Activated CD8-positive, alpha-beta memory T cell treated with anti-CD3 and anti-CD28 coated beads for 36 hours (primary cell): ENCODE measurements around the gene RXRA. TPM values are rescaled to one million over a fixed set of nuclear protein-coding genes. Genes with fewer than 3 reads are reported as not detected.

Experiments
- CTCF ChIA-PET: fragments of 350-600 bp; sonication (Branson Sonifier 250); formaldehyde crosslinking; loops from one replicate; lab custom pipeline; 2021; ENCODE audit warnings: antibody characterized with exemption; lab: Charles Lee
- POLR2A ChIA-PET: fragments of 350-600 bp; sonication (Branson Sonifier 250); formaldehyde crosslinking; loops from one replicate; lab custom pipeline; 2021; ENCODE audit warnings: antibody characterized with exemption; lab: Charles Lee
- total RNA-seq, 2 experiments: library from RNA; stranded (reverse); gene quantifications; one replicate each; pipeline ENCODE4 v1.2.3, GENCODE V29; 2021

The RXRA gene
- total RNA-seq, 2 experiments from 2014 or later: 6.4 to 6.7 TPM

DNA sequence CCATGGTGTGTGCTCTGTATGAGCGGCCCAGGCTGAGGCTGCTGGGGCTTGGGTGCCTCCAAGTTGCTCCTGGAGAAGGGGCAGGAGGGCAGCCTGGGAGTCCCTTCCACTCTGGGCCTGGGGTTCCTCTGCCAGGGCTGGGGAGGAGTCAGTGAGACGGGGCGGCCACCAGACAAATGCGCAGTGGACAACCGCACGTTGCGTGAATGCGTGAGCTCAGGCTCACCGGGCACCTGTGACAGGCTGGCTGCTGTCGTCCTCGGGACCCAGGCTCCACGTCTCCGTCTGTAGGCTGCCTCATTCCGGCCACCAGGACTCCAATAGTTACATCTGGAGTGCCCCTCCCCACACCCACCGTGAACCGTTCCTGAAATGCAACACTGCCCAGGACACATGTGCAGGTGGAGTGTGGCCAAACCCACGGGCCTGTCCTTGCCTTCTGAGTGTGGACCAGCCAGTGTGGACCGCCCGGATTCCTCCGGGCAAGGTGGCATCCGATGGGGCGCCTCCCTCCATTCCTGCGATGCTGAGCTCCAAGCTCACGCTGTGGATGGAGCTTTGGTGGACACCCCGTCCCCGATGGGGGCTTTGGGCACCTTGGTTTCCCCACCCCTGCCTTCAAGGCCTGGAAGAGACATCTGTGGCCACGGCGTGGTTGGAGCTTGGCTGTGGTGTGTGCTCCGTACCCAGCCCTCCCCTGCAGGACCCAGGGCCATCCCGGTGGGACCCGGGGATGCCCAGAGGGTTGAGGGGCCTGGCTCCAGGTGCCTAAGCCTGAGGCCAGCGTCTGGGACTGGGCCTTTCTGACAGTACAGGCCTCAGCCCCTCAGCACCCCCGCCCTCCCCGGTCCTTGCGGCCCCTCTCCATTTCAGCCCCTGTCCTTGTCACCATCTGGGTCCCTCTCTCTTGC, 34.0 kb upstream of the RXRA start:
- ChIA-PET POLR2A (no interaction called here), CTCF (no interaction called here)

DNA sequence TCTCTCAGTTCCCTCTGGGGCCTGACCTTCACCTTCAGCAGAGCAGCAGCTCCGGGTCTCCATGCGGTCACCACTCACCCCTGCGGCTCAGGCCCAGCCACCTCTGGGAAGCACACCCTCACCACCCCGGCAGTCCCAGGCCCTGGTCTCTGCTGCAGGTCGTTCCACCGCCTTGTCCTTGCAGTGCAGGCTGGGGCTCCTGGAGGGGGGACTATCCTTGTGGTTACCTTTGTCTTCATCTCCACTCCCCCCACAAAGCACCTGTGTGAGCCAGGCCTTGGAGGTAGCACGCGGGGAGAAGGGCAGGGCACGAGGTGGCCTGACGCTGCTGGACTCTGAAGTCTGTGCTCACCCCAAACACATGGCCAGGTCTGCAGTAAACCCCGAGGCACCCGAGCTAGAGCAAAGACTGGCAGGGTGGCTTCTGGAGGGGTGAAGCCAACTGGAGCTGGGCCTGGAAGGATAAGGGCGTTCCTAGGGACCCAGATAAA, 33.2 kb upstream of the RXRA start:
- ChIA-PET CTCF (no interaction called here), POLR2A (no interaction called here)

DNA sequence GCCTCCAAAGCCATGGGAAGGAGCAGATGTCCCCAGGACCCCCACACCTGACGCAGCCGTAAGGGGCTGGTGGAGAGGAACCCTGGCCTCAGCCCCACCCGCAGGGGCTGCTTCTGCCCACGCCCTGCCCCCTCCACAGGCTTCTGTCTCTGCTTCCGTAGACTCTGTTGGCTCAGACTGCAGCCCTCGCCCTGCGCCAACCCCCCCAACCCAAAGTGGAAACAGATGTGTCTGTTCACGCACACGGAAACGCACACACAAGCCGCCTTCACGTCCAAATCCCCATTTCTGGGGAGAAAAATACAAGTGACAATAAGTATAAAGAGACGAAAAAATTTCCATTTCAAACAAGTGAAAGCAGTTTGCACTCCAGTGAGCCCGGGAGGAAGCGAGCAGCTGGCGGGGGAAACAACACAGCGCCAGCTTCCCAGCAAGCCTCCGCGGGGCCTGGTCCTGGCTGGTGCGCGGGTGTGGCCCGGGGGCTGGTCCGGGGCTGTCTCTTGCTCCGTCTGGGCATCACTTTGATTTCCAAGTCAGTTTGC, 32.6 kb upstream of the RXRA start:
- ChIA-PET POLR2A (no interaction called here), CTCF (interaction anchor here (0.6 to 1.5 kb wide), 2 partner anchors 47 to 155 kb away, joined by 3 to 4 read pairs; no protein-coding TSS in a partner anchor)

GRCh38 chr9:134294153-134295071, 31.8 kb upstream of the RXRA start:
- POLR2A ChIA-PET: no interaction called here
- CTCF ChIA-PET: interaction anchor here (0.6 to 1.5 kb wide), 2 partner anchors 48 to 155 kb away, joined by 3 to 4 read pairs; no protein-coding TSS in a partner anchor

- ChIA-PET POLR2A (interaction anchor here (0.6 kb wide), 1 partner anchor 9 kb away, joined by 4 read pairs; no protein-coding TSS in a partner anchor), CTCF (interaction anchor here (1.5 kb wide), 1 partner anchor 154 kb away, joined by 4 read pairs; no protein-coding TSS in a partner anchor)
Observed at GRCh38 chr9:134295101-134295745, 31.0 kb upstream of the RXRA start.

- CTCF ChIA-PET: no interaction called here
- POLR2A ChIA-PET: interaction anchor here (0.6 kb wide), 1 partner anchor 10 kb away, joined by 4 read pairs; no protein-coding TSS in a partner anchor
Observed at GRCh38 chr9:134295746-134296250, 30.5 kb upstream of the RXRA start.

DNA sequence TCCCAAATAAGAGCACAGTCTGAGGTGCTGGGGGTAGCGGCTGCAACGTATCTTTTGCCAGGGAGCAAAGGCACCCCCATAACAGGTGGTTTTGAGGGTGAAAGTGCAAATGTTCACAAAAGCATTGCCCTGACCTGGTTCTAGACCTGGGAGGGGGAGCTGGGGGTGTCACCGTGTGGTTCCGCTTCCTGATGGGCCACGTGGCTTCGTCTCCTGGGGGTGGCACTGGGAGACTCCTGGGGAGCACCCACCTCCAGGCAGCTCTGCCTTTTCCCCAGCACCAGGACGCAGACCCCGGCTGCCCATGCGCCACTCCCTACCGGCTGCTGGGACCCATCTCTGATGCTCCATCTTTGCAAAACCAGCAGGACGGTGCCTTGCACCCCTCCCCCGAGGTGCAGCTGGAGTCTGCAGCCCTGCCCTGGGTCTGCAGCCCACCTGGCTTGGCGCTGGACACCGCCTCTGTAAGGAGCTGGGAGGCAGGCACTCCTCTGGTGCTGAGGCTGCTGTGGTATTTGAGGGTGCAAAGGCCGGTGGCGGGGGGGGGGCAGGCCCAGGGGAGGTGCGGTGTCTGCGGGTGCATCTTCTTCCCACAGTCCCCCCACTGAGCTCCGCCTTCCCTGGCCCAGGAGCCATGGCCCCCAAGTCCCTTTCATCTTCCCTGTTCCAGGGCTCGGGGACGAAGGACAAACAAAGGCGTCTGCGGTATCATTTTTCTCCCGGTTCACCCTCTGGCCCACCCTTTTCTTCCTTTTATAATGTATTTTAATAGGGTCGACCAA, 29.8 kb upstream of the RXRA start:
- ChIA-PET POLR2A (interaction anchor here (0.6 kb wide), 1 partner anchor 116 kb away, joined by 3 read pairs; no protein-coding TSS in a partner anchor), CTCF (no interaction called here)

- ChIA-PET CTCF (no interaction called here), POLR2A (interaction anchor here (0.6 kb wide), 1 partner anchor 117 kb away, joined by 3 read pairs; no protein-coding TSS in a partner anchor)
Observed at GRCh38 chr9:134297083-134297410, 29.2 kb upstream of the RXRA start.

- CTCF ChIA-PET: no interaction called here
- POLR2A ChIA-PET: no interaction called here
Observed at GRCh38 chr9:134297576-134297975, 28.7 kb upstream of the RXRA start.

DNA sequence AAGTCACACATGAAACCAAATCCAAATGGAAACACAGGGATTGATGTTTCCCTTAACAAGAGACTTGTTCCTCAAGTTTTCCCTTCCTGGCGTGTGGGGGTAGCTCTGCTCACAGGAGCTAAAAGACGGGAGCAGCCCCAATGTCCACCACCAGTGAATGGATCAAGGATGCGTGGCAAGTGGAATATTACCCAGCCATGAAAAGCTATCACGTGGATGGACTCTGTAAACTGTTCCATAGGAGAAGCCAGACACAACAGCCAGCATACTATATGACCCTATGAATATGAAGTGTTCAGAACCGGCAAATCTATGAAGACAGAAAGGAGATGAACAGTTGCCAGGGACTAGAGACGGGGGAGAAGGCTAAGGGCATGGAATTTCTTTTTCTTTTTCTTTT, 28.3 kb upstream of the RXRA start:
- CTCF ChIA-PET: no interaction called here

GRCh38 chr9:134299068-134299467, 27.2 kb upstream of the RXRA start:
- CTCF ChIA-PET: no interaction called here
- POLR2A ChIA-PET: no interaction called here

More for the DNA sequence above, 28.3 kb upstream of the RXRA start:
- POLR2A ChIA-PET: no interaction called here

DNA sequence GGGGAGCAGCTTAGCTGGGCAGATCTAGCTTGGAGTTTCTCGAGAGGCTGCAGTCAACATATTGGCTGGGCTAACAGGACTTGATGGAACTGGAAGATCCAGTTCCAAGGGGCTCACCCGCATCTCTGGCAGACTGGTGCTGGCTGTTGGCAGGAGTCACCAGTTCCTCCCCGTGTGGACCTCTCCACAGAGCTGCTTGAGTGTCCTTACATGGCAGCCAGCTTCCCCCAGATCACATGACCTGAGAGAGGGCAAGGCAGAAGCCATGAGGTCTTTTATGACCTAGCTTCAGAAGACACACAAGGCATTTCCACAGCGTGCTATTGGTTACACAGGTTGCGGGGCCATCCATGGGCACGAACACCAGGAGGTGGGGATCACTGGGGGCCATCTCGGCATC, 26.4 kb upstream of the RXRA start:
- CTCF ChIA-PET: no interaction called here

DNA sequence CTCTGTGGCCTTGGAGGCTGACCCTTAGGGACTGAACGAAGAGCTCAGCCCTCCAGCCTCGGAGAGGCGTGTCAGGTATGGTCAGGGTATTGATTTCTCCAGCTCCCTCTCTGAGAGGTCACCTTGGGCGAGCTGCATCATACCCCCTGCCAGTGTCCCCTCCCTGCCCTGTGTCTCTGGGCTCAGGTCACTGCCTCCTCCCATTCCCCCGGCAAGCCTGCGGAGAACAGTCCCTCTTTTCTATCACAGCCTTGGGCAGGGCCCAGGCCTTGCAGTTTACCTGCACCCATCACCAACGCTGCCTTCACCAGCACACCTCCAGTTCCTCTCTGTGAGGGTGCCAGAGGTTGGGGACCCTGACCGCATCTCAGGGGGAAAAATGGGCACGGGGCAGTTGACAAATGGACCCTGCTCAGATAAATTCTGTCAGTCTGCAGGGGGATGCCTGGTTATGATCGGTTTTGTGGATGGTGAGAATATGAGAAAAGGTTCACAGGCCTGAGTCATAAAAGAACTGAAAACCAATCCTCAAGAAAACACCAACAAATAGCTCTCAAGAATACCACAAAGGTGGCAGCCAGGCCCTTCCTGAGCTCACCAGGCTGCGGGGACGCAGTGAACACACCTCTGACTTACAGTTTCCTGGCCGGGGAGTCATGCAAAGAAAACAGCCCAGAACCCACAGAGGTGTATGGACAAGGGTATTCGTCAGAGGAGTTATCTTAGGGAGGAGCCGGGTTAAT, 24.7 kb upstream of the RXRA start:
- CTCF ChIA-PET: interaction anchor here (0.9 to 1.0 kb wide), 2 partner anchors 90 to 94 kb away, joined by 3 read pairs; no protein-coding TSS in a partner anchor
- POLR2A ChIA-PET: interaction anchor here (0.5 to 1.3 kb wide), 3 partner anchors 90 to 95 kb away, joined by 3 to 6 read pairs (median 6); no protein-coding TSS in a partner anchor

More for the DNA sequence above, 26.4 kb upstream of the RXRA start:
- POLR2A ChIA-PET: no interaction called here

DNA sequence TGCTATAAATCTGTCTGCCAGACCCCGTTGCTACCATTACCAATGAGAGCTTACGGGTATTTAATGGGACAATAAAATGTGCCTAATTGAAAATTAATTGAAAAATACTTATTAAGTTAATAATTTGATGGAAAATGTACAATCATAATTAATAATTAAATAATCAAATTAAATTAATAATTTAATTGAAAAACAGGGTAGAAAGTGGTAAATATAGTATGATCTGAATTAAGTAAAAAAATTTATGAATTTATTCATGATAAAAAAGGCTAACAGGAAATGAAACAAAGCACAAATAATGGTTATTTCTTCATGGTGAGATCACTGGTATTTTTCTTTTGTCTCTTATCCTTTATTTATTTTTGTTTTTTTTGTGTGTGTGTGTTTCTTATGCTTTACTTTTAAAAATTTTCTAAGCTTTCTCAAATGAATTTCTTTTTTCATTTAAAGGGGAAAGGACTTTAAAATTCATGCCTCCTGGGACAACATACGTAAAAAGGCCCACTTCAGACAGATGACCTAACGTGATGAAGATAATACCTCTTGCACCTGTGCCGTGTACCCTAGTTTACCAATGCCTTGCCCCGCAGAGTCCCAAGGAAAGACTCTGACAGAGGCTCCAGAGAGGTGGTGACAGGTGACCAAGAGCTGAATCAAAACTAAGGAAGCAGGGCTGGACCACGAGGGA, 24.0 kb upstream of the RXRA start:
- POLR2A ChIA-PET: interaction anchor here (1.0 to 1.3 kb wide), 2 partner anchors 90 to 94 kb away, joined by 6 read pairs; no protein-coding TSS in a partner anchor
- CTCF ChIA-PET: interaction anchor here (0.9 to 1.0 kb wide), 2 partner anchors 89 to 94 kb away, joined by 3 read pairs; no protein-coding TSS in a partner anchor

- ChIA-PET POLR2A (no interaction called here), CTCF (no interaction called here)
Observed at GRCh38 chr9:134303601-134304000, 22.7 kb upstream of the RXRA start.

DNA sequence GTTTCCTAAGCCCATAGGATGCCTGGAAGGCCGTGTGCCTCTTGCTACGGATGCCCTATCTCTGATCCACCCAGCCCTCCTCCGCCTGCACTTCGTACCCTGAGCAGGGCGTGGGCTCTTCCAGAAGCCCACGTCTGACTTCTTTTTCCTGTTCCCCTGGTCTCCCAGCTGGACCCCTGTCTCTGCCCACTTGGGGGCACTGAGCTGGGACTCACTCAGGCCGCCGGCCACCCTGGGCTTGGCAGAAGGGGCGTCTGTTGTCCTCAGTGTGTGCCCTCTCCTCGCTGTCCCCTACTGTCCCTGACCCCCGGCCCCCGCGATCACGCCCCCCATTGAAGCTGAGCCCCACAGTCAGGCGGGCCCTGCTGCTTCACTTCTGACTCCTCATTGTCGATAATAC, 22.0 kb upstream of the RXRA start:
- CTCF ChIA-PET: no interaction called here
- POLR2A ChIA-PET: interaction anchor here (0.6 kb wide), 1 partner anchor 202 kb away, joined by 3 read pairs; no protein-coding TSS in a partner anchor
